ENCODE results near the gene PAQR5. TPM values are rescaled to one million over a fixed set of nuclear protein-coding genes. Genes with fewer than 3 reads are reported as not detected.

Gene PAQR5
- total and polyA plus RNA-seq, 9 of the 15 experiments (the other 6 are each of a cell fraction or from before 2014, with no cell fraction given) = 0.04 to 0.08 TPM; not detected in 7

DNA sequence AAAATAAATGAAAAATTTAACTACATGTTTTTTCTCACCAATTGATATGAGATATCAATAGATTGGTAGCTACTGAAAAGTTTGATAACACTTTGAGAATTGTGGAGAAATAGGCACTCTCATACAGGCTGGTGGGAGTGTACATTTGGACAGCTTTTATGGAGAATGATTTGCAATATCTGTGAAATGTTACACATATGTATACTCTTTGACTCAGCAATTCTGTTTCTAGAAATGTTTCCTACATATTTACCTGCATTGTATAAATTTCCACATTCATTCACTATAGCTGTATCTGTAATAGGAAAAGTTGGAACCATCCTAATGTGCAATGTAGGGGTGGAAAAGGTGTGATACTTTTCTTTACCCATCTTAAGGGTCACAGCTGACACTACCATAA, 113.6 kb downstream of the PAQR5 start (continued):
- TF ChIP-seq, protein P1, sequence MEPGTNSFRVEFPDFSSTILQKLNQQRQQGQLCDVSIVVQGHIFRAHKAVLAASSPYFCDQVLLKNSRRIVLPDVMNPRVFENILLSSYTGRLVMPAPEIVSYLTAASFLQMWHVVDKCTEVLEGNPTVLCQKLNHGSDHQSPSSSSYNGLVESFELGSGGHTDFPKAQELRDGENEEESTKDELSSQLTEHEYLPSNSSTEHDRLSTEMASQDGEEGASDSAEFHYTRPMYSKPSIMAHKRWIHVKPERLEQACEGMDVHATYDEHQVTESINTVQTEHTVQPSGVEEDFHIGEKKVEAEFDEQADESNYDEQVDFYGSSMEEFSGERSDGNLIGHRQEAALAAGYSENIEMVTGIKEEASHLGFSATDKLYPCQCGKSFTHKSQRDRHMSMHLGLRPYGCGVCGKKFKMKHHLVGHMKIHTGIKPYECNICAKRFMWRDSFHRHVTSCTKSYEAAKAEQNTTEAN (CRISPR knock-in tag; IDR thresholded peaks at IDR 0.05) = no peak
- TF ChIP-seq NFE2 (IDR thresholded peaks at IDR 0.05; ENCODE audit: low read depth) (peak; percentile 41; the same call in 1 of the 2 replicates), ZNF354B (CRISPR knock-in tag; IDR thresholded peaks at IDR 0.05) (no peak), RBM17 (IDR thresholded peaks at IDR 0.05; ENCODE audit: borderline replicate concordance, low read depth, low read length) (no peak), NR1H2 (CRISPR knock-in tag; IDR thresholded peaks at IDR 0.05) (no peak), PHF20 (IDR thresholded peaks at IDR 0.05; ENCODE audit: partially characterized antibody) (no peak), ZNF316 (IDR thresholded peaks at IDR 0.05) (peak; percentile 88), ZNF274 (IDR thresholded peaks at IDR 0.05; ENCODE audit: borderline replicate concordance, low read depth, low read length) (no peak), MCM3 (IDR thresholded peaks at IDR 0.05) (no peak), EZH2 (IDR thresholded peaks at IDR 0.05; ENCODE audit: borderline replicate concordance, low read depth, low read length) (no peak), ZNF431 (CRISPR knock-in tag; IDR thresholded peaks at IDR 0.05) (no peak), FOXJ2 (tag; IDR thresholded peaks at IDR 0.05) (no peak), ETV5 (CRISPR knock-in tag; IDR thresholded peaks at IDR 0.05; ENCODE audit: low read depth) (no peak), HDAC2 (IDR thresholded peaks at IDR 0.05) (no peak), BACH1 (tag; IDR thresholded peaks at IDR 0.05) (0 out of 2 replicates have a peak, but pooled peaks have one; percentile 33), BRCA1 (IDR thresholded peaks at IDR 0.05) (no peak), BRCA1 (CRISPR knock-in tag; IDR thresholded peaks at IDR 0.05) (no peak), MEF2D (tag; conservative IDR thresholded peaks at IDR 0.05; ENCODE audit: low read depth) (no peak), TBP (optimal IDR thresholded peaks at IDR 0.05; ENCODE audit: low read depth, low read length) (no peak), C11orf30 (IDR thresholded peaks at IDR 0.05; ENCODE audit: low read depth) (peak; percentile 75), HMG20B (CRISPR knock-in tag; IDR thresholded peaks at IDR 0.05) (no peak), XRCC3 (IDR thresholded peaks at IDR 0.05) (no peak), DIDO1 (tag; IDR thresholded peaks at IDR 0.05; ENCODE audit: low read depth) (no peak)
- TF ChIP-seq, protein P2, sequence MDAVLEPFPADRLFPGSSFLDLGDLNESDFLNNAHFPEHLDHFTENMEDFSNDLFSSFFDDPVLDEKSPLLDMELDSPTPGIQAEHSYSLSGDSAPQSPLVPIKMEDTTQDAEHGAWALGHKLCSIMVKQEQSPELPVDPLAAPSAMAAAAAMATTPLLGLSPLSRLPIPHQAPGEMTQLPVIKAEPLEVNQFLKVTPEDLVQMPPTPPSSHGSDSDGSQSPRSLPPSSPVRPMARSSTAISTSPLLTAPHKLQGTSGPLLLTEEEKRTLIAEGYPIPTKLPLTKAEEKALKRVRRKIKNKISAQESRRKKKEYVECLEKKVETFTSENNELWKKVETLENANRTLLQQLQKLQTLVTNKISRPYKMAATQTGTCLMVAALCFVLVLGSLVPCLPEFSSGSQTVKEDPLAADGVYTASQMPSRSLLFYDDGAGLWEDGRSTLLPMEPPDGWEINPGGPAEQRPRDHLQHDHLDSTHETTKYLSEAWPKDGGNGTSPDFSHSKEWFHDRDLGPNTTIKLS (IDR thresholded peaks at IDR 0.05; ENCODE audit: borderline replicate concordance, low read depth) = no peak
- TF ChIP-seq, protein P3, sequence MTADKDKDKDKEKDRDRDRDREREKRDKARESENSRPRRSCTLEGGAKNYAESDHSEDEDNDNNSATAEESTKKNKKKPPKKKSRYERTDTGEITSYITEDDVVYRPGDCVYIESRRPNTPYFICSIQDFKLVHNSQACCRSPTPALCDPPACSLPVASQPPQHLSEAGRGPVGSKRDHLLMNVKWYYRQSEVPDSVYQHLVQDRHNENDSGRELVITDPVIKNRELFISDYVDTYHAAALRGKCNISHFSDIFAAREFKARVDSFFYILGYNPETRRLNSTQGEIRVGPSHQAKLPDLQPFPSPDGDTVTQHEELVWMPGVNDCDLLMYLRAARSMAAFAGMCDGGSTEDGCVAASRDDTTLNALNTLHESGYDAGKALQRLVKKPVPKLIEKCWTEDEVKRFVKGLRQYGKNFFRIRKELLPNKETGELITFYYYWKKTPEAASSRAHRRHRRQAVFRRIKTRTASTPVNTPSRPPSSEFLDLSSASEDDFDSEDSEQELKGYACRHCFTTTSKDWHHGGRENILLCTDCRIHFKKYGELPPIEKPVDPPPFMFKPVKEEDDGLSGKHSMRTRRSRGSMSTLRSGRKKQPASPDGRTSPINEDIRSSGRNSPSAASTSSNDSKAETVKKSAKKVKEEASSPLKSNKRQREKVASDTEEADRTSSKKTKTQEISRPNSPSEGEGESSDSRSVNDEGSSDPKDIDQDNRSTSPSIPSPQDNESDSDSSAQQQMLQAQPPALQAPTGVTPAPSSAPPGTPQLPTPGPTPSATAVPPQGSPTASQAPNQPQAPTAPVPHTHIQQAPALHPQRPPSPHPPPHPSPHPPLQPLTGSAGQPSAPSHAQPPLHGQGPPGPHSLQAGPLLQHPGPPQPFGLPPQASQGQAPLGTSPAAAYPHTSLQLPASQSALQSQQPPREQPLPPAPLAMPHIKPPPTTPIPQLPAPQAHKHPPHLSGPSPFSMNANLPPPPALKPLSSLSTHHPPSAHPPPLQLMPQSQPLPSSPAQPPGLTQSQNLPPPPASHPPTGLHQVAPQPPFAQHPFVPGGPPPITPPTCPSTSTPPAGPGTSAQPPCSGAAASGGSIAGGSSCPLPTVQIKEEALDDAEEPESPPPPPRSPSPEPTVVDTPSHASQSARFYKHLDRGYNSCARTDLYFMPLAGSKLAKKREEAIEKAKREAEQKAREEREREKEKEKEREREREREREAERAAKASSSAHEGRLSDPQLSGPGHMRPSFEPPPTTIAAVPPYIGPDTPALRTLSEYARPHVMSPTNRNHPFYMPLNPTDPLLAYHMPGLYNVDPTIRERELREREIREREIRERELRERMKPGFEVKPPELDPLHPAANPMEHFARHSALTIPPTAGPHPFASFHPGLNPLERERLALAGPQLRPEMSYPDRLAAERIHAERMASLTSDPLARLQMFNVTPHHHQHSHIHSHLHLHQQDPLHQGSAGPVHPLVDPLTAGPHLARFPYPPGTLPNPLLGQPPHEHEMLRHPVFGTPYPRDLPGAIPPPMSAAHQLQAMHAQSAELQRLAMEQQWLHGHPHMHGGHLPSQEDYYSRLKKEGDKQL (CRISPR knock-in tag; IDR thresholded peaks at IDR 0.05; ENCODE audit: borderline replicate concordance) = no peak
